ENCODE results near the gene DOCK4. TPM values are rescaled to one million over a fixed set of nuclear protein-coding genes. Genes with fewer than 3 reads are reported as not detected.

The DOCK4 gene
- total RNA-seq, 1 donor from 2014 or later: 0.73 TPM

DNA sequence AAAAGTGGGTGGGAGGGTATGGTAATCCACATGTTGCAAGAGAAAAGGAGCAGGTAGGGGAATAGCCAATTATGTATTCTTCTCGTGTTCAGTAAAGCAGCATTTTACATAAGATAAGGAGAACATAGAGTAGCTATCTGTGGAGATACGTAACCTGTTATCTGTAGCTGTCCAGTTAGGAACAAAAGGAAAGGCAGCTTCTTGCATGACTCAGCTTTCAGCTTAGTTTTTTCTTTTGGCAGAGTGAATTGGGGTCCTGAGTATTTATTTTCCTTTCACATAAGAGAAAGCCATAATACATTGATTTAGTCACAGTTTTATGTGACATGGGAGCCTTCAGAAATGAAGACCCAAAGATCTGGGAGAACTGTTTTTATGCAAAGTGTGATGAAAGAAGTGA lies 527.2 kb downstream of the DOCK4 start:
- POLR2A ChIA-PET: no interaction called here
- H3K9me3 Mint-ChIP-seq: no peaks in the 10 kb centered on the region
- no peaks in the 10 kb centered on the region for H3K27me3 Mint-ChIP-seq

DNA sequence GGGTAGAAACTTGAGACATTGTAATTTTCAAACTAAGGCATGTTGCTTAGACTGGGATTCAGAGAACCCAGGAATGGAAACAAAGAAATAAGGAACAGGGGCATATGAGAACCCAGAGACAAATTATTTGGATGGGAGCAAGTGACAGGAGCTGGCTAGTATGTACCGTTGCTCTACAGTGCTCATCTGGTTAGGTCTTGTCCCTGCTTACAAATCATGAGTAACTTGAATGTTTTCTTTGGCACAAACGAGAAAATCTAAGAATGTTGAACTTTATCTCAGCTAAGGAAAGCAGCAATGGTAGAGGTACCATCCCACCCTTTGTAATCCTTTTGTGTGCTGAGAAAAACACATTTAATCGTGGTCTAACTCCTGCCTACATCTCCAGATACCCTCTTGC lies 527.9 kb downstream of the DOCK4 start:
- Mint-ChIP-seq H3K4me1 (no peaks in the 10 kb centered on the region), H3K27ac (no peak overlapping the region), H3K27me3 (peaks cover 3% of the 10 kb centered on the region), H3K9me3 (no peaks in the 10 kb centered on the region), H3K36me3 (ENCODE audit: low read depth) (no peaks in the 10 kb centered on the region), H3K4me3 (no peak overlapping the region)
- CTCF ChIA-PET: no interaction called here
- TF ChIP-seq, protein P1, sequence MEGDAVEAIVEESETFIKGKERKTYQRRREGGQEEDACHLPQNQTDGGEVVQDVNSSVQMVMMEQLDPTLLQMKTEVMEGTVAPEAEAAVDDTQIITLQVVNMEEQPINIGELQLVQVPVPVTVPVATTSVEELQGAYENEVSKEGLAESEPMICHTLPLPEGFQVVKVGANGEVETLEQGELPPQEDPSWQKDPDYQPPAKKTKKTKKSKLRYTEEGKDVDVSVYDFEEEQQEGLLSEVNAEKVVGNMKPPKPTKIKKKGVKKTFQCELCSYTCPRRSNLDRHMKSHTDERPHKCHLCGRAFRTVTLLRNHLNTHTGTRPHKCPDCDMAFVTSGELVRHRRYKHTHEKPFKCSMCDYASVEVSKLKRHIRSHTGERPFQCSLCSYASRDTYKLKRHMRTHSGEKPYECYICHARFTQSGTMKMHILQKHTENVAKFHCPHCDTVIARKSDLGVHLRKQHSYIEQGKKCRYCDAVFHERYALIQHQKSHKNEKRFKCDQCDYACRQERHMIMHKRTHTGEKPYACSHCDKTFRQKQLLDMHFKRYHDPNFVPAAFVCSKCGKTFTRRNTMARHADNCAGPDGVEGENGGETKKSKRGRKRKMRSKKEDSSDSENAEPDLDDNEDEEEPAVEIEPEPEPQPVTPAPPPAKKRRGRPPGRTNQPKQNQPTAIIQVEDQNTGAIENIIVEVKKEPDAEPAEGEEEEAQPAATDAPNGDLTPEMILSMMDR (IDR thresholded peaks at IDR 0.05): no peak
- ATAC-seq (ENCODE audit: low read depth): no peak
- intact Hi-C loops (cut with micrococcal nuclease): no loop called here
- no peak for DNase-seq
- POLR2A ChIA-PET: no interaction called here

More for the DNA sequence above, 527.2 kb downstream of the DOCK4 start:
- TF ChIP-seq, protein P1 (IDR thresholded peaks at IDR 0.05): no peak
- ATAC-seq (ENCODE audit: low read depth) (no peak), DNase-seq (no peak)
- intact Hi-C loops (cut with micrococcal nuclease): no loop called here
- no peak overlapping the region for H3K27ac Mint-ChIP-seq
- no peaks in the 10 kb centered on the region for H3K36me3 Mint-ChIP-seq (ENCODE audit: low read depth)
- no peak overlapping the region for H3K4me3 Mint-ChIP-seq
- CTCF ChIA-PET: no interaction called here
- H3K4me1 Mint-ChIP-seq: no peaks in the 10 kb centered on the region

DNA sequence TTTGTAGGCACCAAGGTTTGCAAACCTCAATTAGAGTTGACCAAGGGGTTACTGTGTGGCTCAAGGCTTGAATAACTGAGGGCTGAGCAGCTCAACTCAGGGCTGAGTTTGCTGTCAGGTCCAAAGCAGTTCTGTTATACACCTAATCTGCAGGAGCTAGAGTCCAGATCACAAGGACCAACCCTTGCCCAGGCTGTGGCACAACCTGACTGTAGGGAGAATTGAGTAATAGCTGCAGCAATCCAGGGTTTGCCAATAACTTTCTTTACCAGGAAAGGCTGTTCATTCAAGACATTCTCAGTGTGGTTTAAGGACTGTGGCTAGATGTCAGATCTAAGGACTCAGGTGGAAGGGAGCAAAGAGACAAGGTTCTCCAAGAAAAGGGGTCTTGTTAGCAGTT lies 528.4 kb downstream of the DOCK4 start:
- intact Hi-C loops (cut with micrococcal nuclease): no loop called here
- Mint-ChIP-seq H3K27me3 (peaks cover 3% of the 10 kb centered on the region), H3K4me1 (no peaks in the 10 kb centered on the region), H3K9me3 (no peaks in the 10 kb centered on the region), H3K27ac (no peak overlapping the region), H3K36me3 (ENCODE audit: low read depth) (no peaks in the 10 kb centered on the region), H3K4me3 (no peak overlapping the region)
- TF ChIP-seq, protein P1 (IDR thresholded peaks at IDR 0.05): no peak
- POLR2A ChIA-PET: no interaction called here
- ATAC-seq (ENCODE audit: low read depth): no peak
- DNase-seq: no peak
- CTCF ChIA-PET: no interaction called here

DNA sequence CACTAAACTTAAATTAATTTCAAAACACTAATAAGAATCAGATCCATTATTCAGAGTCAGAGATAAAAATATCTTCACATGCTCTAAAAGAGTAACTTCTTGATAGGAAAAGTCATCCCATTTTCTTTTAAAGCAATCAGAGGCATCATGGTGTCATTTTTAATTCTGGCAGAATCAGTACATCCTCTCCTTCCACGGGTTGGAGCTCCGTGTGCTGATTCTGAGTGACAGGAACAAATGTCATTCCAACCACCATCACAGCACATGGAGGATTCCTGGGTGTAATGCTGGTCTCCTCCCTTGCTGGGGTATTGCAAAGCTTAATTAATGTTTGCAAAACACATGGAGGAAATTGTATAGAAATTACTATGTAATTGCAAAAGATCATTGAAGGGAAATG lies 529.4 kb downstream of the DOCK4 start:
- intact Hi-C loops (cut with micrococcal nuclease): no loop called here

More for the DNA sequence above, 529.4 kb downstream of the DOCK4 start:
- ChIA-PET POLR2A (no interaction called here), CTCF (no interaction called here)
- Mint-ChIP-seq H3K4me3 (no peak overlapping the region), H3K36me3 (ENCODE audit: low read depth) (no peaks in the 10 kb centered on the region), H3K9me3 (no peaks in the 10 kb centered on the region), H3K4me1 (no peaks in the 10 kb centered on the region), H3K27ac (no peak overlapping the region), H3K27me3 (peaks cover 3% of the 10 kb centered on the region)
- no peak for ATAC-seq (ENCODE audit: low read depth)
- DNase-seq: no peak
- TF ChIP-seq, protein P1 (IDR thresholded peaks at IDR 0.05): no peak

Other genes starting within 250 kb of the DOCK4 start
- gene ZNF277, start 296 bp upstream of the DOCK4 start, total RNA-seq: 12.6 and 13.1 TPM in 2 replicates
- gene IFRD1, start 244.1 kb upstream of the DOCK4 start, total RNA-seq: 58.7 and 67.0 TPM in 2 replicates